CD8-positive, alpha-beta memory T cell (primary cell): ENCODE data around the gene TMEM91. TPM values are rescaled to one million over a fixed set of nuclear protein-coding genes. Genes with fewer than 3 reads are reported as not detected.
"Not testable (repeated sequence)": the region's sequence is repeated elsewhere in the genome, so short reads cannot be mapped to it uniquely, and the experiment has no call there.

Experiments
- CTCF ChIA-PET: fragments of 350-600 bp; sonication (Branson Sonifier 250); formaldehyde crosslinking; loops from one replicate; lab custom pipeline; 2021; ENCODE audit warnings: antibody characterized with exemption; lab: Charles Lee
- POLR2A ChIA-PET: fragments of 350-600 bp; sonication (Branson Sonifier 250); formaldehyde crosslinking; loops from one replicate; lab custom pipeline; 2021; ENCODE audit warnings: antibody characterized with exemption; lab: Charles Lee
- DNase-seq, 5 donors: peaks; one replicate each; pipeline versions ENCODE4 v3.0.0 to v3.0.0-alpha.2; 2020 to 2022; ENCODE audit warnings: mixed read lengths in 1 of 5
- H3K27ac ChIP-seq: one replicate; pipeline ENCODE4 v1.7.0; 2013; ENCODE audit warnings: low read depth, mild to moderate bottlenecking, low read length, moderate library complexity
- H3K27me3 ChIP-seq: 2 replicates; pipeline ENCODE4 v1.7.0; 2013; ENCODE audit warnings: low read length, mild to moderate bottlenecking; ENCODE audit not compliant: insufficient read depth, poor library complexity, severe bottlenecking
- H3K36me3 ChIP-seq: 2 replicates; pipeline ENCODE4 v1.7.0; 2013; ENCODE audit warnings: mild to moderate bottlenecking, low read length, moderate library complexity; ENCODE audit not compliant: insufficient read depth
- H3K4me1 ChIP-seq: 2 replicates; pipeline ENCODE4 v1.7.0; 2013; ENCODE audit warnings: mild to moderate bottlenecking, low read length, moderate library complexity; ENCODE audit not compliant: insufficient read depth
- H3K4me3 ChIP-seq: 2 replicates; pipeline ENCODE4 v1.7.0; 2013; ENCODE audit warnings: mild to moderate bottlenecking, low read length
- H3K9me3 ChIP-seq: 2 replicates; pipeline ENCODE4 v1.7.0; 2013; ENCODE audit warnings: mild to moderate bottlenecking, low read length
- H3K27ac Mint-ChIP-seq, 8 donors: one replicate each; pipeline ENCODE4 v1.8.0; 2020 to 2021; ENCODE audit warnings: mixed read lengths in 8 of 8, mild to moderate bottlenecking in 6 of 8, inconsistent platforms in 3 of 8, moderate library complexity in 3 of 8
- H3K27me3 Mint-ChIP-seq, 2 donors: one replicate each; pipeline ENCODE4 v1.8.0; 2020 to 2021; ENCODE audit warnings: mixed read lengths in 2 of 2, mild to moderate bottlenecking in 1 of 2, moderate library complexity in 1 of 2
- H3K36me3 Mint-ChIP-seq, 3 donors: one replicate each; pipeline ENCODE4 v1.8.0; 2020 to 2021; ENCODE audit warnings: mixed read lengths in 3 of 3, inconsistent platforms in 1 of 3, mild to moderate bottlenecking in 1 of 3
- H3K4me1 Mint-ChIP-seq, 3 donors: one replicate each; pipeline ENCODE4 v1.8.0; 2020 to 2021; ENCODE audit warnings: mixed read lengths in 3 of 3, inconsistent platforms in 1 of 3, mild to moderate bottlenecking in 1 of 3
- H3K4me3 Mint-ChIP-seq, 7 donors: one replicate each; pipeline ENCODE4 v1.8.0; 2020 to 2021; ENCODE audit warnings: mixed read lengths in 7 of 7, mild to moderate bottlenecking in 6 of 7, moderate library complexity in 4 of 7, inconsistent platforms in 2 of 7
- H3K9me3 Mint-ChIP-seq, 5 donors: one replicate each; pipeline ENCODE4 v1.8.0; 2020 to 2022; ENCODE audit warnings: mixed read lengths in 5 of 5, mild to moderate bottlenecking in 3 of 5, moderate library complexity in 2 of 5, inconsistent platforms in 1 of 5
- polyA plus RNA-seq: library from polyadenylated mRNA; unstranded; fragments of 300-500 nt; fragmentation: Illumina TruSeq; gene quantifications from one replicate; pipeline ENCODE4 v1.2.3, GENCODE V29; 2021
- total RNA-seq, 2 experiments: library from RNA; stranded (reverse); gene quantifications; one replicate each; pipeline ENCODE4 v1.2.3, GENCODE V29; 2021

The TMEM91 gene
- total and polyA plus RNA-seq, 3 experiments from 2014 or later, result 2.6 to 3.8 (median 3.7) TPM

- POLR2A ChIA-PET, result no interaction called here
- H3K9me3 ChIP-seq, result no peaks in the 10 kb centered on the region
- H3K27ac ChIP-seq, result peak overlapping the region; percentile 79
- peaks cover 15% of the 10 kb centered on the region for H3K4me1 ChIP-seq
- no peak overlapping the region for H3K4me3 ChIP-seq
- no peaks in the 10 kb centered on the region for H3K36me3 ChIP-seq
- H3K4me1 Mint-ChIP-seq, result peaks cover 19 to 29% (median 19%) of the 10 kb centered on the region in 3 donors
- no peaks in the 10 kb centered on the region for H3K27me3 Mint-ChIP-seq
- no peaks in the 10 kb centered on the region for H3K27me3 ChIP-seq
- no peaks in the 10 kb centered on the region for H3K9me3 Mint-ChIP-seq
- no peak for DNase-seq
- H3K36me3 Mint-ChIP-seq, result peaks cover 0 to 8% (median 1%) of the 10 kb centered on the region in 3 donors
- CTCF ChIA-PET, result no interaction called here
- H3K27ac Mint-ChIP-seq, result peak overlapping the region in 1 of 8 donors; percentile 11
- H3K4me3 Mint-ChIP-seq, result no peak overlapping the region
Observed at GRCh38 chr19:41367848-41368301, 8.5 kb upstream of the TMEM91 start.

- no peaks in the 10 kb centered on the region for H3K36me3 ChIP-seq
- POLR2A ChIA-PET, result no interaction called here
- peaks cover 5 to 10% (median 5%) of the 10 kb centered on the region in 3 donors for H3K4me1 Mint-ChIP-seq
Observed at GRCh38 chr19:41369769-41370168, 6.6 kb upstream of the TMEM91 start.

GRCh38 chr19:41371119-41371518 lies 5.2 kb upstream of the TMEM91 start:
- H3K36me3 Mint-ChIP-seq, H3K4me3 ChIP-seq, H3K27ac ChIP-seq, H3K9me3 Mint-ChIP-seq, H3K27me3 ChIP-seq, H3K4me1 ChIP-seq, POLR2A ChIA-PET, H3K4me1 Mint-ChIP-seq, H3K9me3 ChIP-seq, H3K27me3 Mint-ChIP-seq, DNase-seq, H3K36me3 ChIP-seq, H3K27ac Mint-ChIP-seq, H3K4me3 Mint-ChIP-seq: not testable (repeated sequence)
- CTCF ChIA-PET, result interaction anchor here (1.3 kb wide), 1 partner anchor 13 kb away, joined by 3 read pairs; no protein-coding TSS in a partner anchor

More at GRCh38 chr19:41369769-41370168, 6.6 kb upstream of the TMEM91 start:
- Mint-ChIP-seq H3K4me3 (no peak overlapping the region), H3K27ac (no peak overlapping the region), H3K9me3 (no peaks in the 10 kb centered on the region), H3K36me3 (peaks cover 0 to 2% (median 0%) of the 10 kb centered on the region in 3 donors), H3K27me3 (no peaks in the 10 kb centered on the region)
- Histone ChIP-seq H3K4me3 (no peak overlapping the region), H3K27ac (no peak overlapping the region), H3K27me3 (no peaks in the 10 kb centered on the region), H3K9me3 (no peaks in the 10 kb centered on the region), H3K4me1 (peaks cover 2% of the 10 kb centered on the region)
- CTCF ChIA-PET, result interaction anchor here (1.2 kb wide), 2 partner anchors 12 to 17 kb away, joined by 3 to 4 read pairs; partner anchors contain the start of gene TGFB1
- DNase-seq, result no peak

- H3K27ac Mint-ChIP-seq, result peak overlapping the region in 3 of 8 donors; percentile 17 to 39 (median 32)
- ChIA-PET CTCF (interaction anchor here (1.3 kb wide), 1 partner anchor 14 kb away, joined by 3 read pairs; no protein-coding TSS in a partner anchor), POLR2A (no interaction called here)
Observed at GRCh38 chr19:41371541-41371940, 4.8 kb upstream of the TMEM91 start.

GRCh38 chr19:41372501-41372900 lies 3.8 kb upstream of the TMEM91 start:
- H3K4me3 Mint-ChIP-seq, result no peak overlapping the region
- peaks cover 10% of the 10 kb centered on the region for H3K4me1 ChIP-seq
- no peaks in the 10 kb centered on the region for H3K9me3 Mint-ChIP-seq
- H3K4me3 ChIP-seq, result no peak overlapping the region
- H3K9me3 ChIP-seq, result no peaks in the 10 kb centered on the region
- H3K27ac ChIP-seq, result no peak overlapping the region
- no peaks in the 10 kb centered on the region for H3K27me3 ChIP-seq
- CTCF ChIA-PET, result interaction anchor here (1.3 kb wide), 1 partner anchor 15 kb away, joined by 3 read pairs; no protein-coding TSS in a partner anchor
- no peak overlapping the region for H3K27ac Mint-ChIP-seq
- no peak for DNase-seq
- peaks cover 0 to 3% (median 2%) of the 10 kb centered on the region in 3 donors for H3K36me3 Mint-ChIP-seq
- no peaks in the 10 kb centered on the region for H3K27me3 Mint-ChIP-seq
- POLR2A ChIA-PET, result no interaction called here
- H3K4me1 Mint-ChIP-seq, result peaks cover 12 to 16% (median 13%) of the 10 kb centered on the region in 3 donors
- no peaks in the 10 kb centered on the region for H3K36me3 ChIP-seq

More at GRCh38 chr19:41371541-41371940, 4.8 kb upstream of the TMEM91 start:
- peaks cover 0 to 3% (median 3%) of the 10 kb centered on the region in 3 donors for H3K36me3 Mint-ChIP-seq
- Histone ChIP-seq H3K27ac (no peak overlapping the region), H3K27me3 (no peaks in the 10 kb centered on the region), H3K4me3 (no peak overlapping the region), H3K4me1 (peaks cover 5% of the 10 kb centered on the region), H3K9me3 (no peaks in the 10 kb centered on the region), H3K36me3 (no peaks in the 10 kb centered on the region)
- H3K27me3 Mint-ChIP-seq, result no peaks in the 10 kb centered on the region
- DNase-seq, result no peak
- no peak overlapping the region for H3K4me3 Mint-ChIP-seq
- peaks cover 5 to 8% (median 5%) of the 10 kb centered on the region in 3 donors for H3K4me1 Mint-ChIP-seq
- H3K9me3 Mint-ChIP-seq, result no peaks in the 10 kb centered on the region

- H3K36me3 Mint-ChIP-seq, result peaks cover 0 to 3% (median 2%) of the 10 kb centered on the region in 3 donors
- H3K36me3 ChIP-seq, result no peaks in the 10 kb centered on the region
- H3K4me1 ChIP-seq, result peaks cover 10% of the 10 kb centered on the region
- no peaks in the 10 kb centered on the region for H3K27me3 Mint-ChIP-seq
- H3K4me3 ChIP-seq, result no peak overlapping the region
- no peak overlapping the region for H3K27ac Mint-ChIP-seq
- no peak overlapping the region for H3K4me3 Mint-ChIP-seq
- ChIA-PET CTCF (no interaction called here), POLR2A (no interaction called here)
- no peaks in the 10 kb centered on the region for H3K27me3 ChIP-seq
- H3K4me1 Mint-ChIP-seq, result peaks cover 12 to 16% (median 13%) of the 10 kb centered on the region in 3 donors
- DNase-seq, result no peak
- no peaks in the 10 kb centered on the region for H3K9me3 Mint-ChIP-seq
- H3K27ac ChIP-seq, result no peak overlapping the region
- H3K9me3 ChIP-seq, result no peaks in the 10 kb centered on the region
Observed at GRCh38 chr19:41373993-41374392, 2.3 kb upstream of the TMEM91 start.

GRCh38 chr19:41376998-41377365 lies 649 bp downstream of the TMEM91 start:
- no peak for DNase-seq
- no peak overlapping the region for H3K27ac ChIP-seq
- CTCF ChIA-PET, result no interaction called here
- Mint-ChIP-seq H3K36me3 (peaks cover 0 to 3% (median 2%) of the 10 kb centered on the region in 3 donors), H3K27me3 (no peaks in the 10 kb centered on the region), H3K9me3 (no peaks in the 10 kb centered on the region), H3K4me3 (peak overlapping the region; percentile 66 to 90 (median 79)), H3K4me1 (peaks cover 12 to 16% (median 13%) of the 10 kb centered on the region in 3 donors), H3K27ac (peak overlapping the region in 6 of 8 donors; percentile 8 to 90 (median 80))
- POLR2A ChIA-PET, result no interaction called here
- no peaks in the 10 kb centered on the region for H3K36me3 ChIP-seq
- H3K4me3 ChIP-seq, result peak overlapping the region; percentile 59
- H3K4me1 ChIP-seq, result peaks cover 10% of the 10 kb centered on the region
- no peaks in the 10 kb centered on the region for H3K27me3 ChIP-seq
- no peaks in the 10 kb centered on the region for H3K9me3 ChIP-seq

GRCh38 chr19:41377977-41378709 lies 1.8 kb downstream of the TMEM91 start:
- no peaks in the 10 kb centered on the region for H3K9me3 Mint-ChIP-seq
- H3K27ac ChIP-seq, result no peak overlapping the region
- H3K4me3 ChIP-seq, result no peak overlapping the region
- peaks cover 0 to 6% (median 3%) of the 10 kb centered on the region in 3 donors for H3K36me3 Mint-ChIP-seq
- H3K27ac Mint-ChIP-seq, result peak overlapping the region in 5 of 8 donors; percentile 7 to 60 (median 46)
- ChIA-PET CTCF (interaction anchor here (0.7 to 1.1 kb wide), 3 partner anchors 12 to 16 kb away, joined by 3 read pairs; partner anchors contain the start of gene B9D2), POLR2A (no interaction called here)
- peaks cover 11 to 16% (median 13%) of the 10 kb centered on the region in 3 donors for H3K4me1 Mint-ChIP-seq
- no peaks in the 10 kb centered on the region for H3K36me3 ChIP-seq
- H3K27me3 ChIP-seq, result no peaks in the 10 kb centered on the region
- no peak overlapping the region for H3K4me3 Mint-ChIP-seq
- peaks cover 10% of the 10 kb centered on the region for H3K4me1 ChIP-seq
- H3K27me3 Mint-ChIP-seq, result no peaks in the 10 kb centered on the region
- no peaks in the 10 kb centered on the region for H3K9me3 ChIP-seq
- DNase-seq, result peak in 1 of 5 donors; percentile 53
